Motor neuron (in vitro differentiated cells): Measurements from ENCODE around the gene SUCLA2. TPM values are rescaled to one million over a fixed set of nuclear protein-coding genes. Genes with fewer than 3 reads are reported as not detected.

Experiments
- total RNA-seq, 8 experiments: library from RNA; unstranded; fragments of 300-600 nt; gene quantifications; 2 replicates each; pipeline versions ENCODE4 v1.2.3 to v1.2.4, GENCODE V29; 2022

Gene SUCLA2
- total RNA-seq, 8 experiments from 2014 or later, result 44.3 to 74.5 (median 50.1) TPM

Other genes with a start within 250 kb of the SUCLA2 start
- 10 to 100 TPM in 5 of 8 experiments, 1 to 10 TPM in 3; 9.3 to 30.0 (median 14.7) TPM for gene NUDT15, start 36.5 kb upstream of the SUCLA2 start, total RNA-seq
- gene MED4, start 93.8 kb upstream of the SUCLA2 start, total RNA-seq, result 10 to 100 TPM; 34.9 to 69.5 (median 47.7) TPM
- gene ITM2B, start 231.9 kb upstream of the SUCLA2 start, total RNA-seq, result 100 to 1,000 TPM; 100 to 965 (median 173) TPM